ENCODE measurements around the gene RAPGEF4. TPM values are rescaled to one million over a fixed set of nuclear protein-coding genes. Genes with fewer than 3 reads are reported as not detected.

RAPGEF4 gene
- total RNA-seq, 8 experiments from 2014 or later, result 0.51 to 19.3 (median 7.4) TPM

GRCh38 chr2:172842511-172843265 lies 107.0 kb downstream of the RAPGEF4 start:
- 21 to 100% (median 85%) methylated on average over 1 to 4 of the region's 5 CpGs for WGBS, 10 experiments
- Histone ChIP-seq H3K4me1 (replicated peaks in 1 of 2) (no peaks in the 10 kb centered on the region), H3K4me3 (no peak overlapping the region), H3K27ac (no peak overlapping the region)
- in situ Hi-C loops (cut with MboI; ENCODE audit: low pct_unique_long_range_greater_than_20kb in 2 of 9, low sequenced_read_pairs in 9 of 9, unreplicated experiment in 9 of 9), result no loop called here
- ATAC-seq (replicated peaks in 6 of 8), result peak in 2 of 8 experiments; percentile 27 to 29

DNA sequence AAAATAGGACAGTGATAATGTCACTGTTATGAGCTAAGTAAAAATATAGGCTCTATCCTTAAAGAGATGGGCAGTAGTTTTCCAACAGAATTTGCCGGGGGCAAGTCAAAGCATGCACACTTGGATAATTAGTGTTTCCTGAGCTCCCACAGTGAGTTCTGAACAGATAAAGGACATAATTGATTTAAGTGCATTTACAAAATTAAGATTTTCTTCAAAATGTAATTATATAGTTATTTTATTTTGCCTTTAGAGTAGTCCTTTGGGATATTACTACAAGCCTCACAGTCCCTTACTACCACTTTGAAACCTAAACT lies 107.6 kb downstream of the RAPGEF4 start:
- Histone ChIP-seq H3K4me3 (no peak overlapping the region), H3K27ac (no peak overlapping the region), H3K4me1 (replicated peaks in 1 of 2) (no peaks in the 10 kb centered on the region)
- in situ Hi-C loops (cut with MboI; ENCODE audit: low pct_unique_long_range_greater_than_20kb in 2 of 9, low sequenced_read_pairs in 9 of 9, unreplicated experiment in 9 of 9), result no loop called here
- no peak for ATAC-seq (replicated peaks in 6 of 8)
- WGBS, 10 experiments, result 57 to 100% (median 96%) methylated on average over 1 of the region's 1 CpG; no CpG with 5 or more reads in 2 of the 10 experiments

DNA sequence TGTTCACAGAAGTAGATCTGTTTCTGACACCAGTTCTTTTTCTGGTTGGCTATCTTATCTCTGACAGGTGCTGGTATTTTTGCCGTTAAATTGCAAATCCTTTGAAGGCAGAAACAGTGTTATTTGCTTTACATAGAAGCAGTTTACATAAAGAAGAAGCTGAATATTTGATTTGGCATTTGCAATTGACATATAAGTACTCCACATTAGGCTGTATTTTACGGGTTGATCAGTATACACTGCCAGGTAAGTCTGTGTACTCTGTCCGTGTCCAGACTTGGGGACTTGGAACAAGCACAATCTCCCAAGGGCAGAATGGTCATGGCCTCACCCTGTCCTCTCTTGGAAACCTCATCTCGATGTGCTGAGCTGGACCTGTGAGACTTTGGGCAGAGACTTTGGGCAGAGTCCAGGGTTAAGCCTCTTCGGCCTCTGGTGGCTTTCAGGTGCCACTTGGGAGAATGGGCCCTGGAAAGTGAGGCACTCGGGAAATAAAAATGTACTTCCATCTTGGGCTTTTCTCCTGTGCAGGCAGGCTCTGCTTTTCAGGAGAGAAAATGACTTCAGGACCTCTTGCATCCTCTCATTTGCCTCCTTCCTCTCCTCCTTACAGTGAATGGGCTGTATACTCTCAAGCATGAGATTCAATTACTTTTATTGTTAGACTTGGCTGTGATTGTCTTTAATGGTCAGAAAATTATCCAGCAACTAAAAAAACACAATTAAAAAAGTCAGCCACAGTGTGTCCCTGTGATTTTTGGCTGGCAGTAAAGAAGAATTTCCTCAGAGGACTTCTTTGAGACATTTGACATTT lies 108.5 kb downstream of the RAPGEF4 start:
- ATAC-seq (replicated peaks in 6 of 8), result peak in 1 of 8 experiments; percentile 61
- 14 to 96% (median 83%) methylated on average over 2 to 6 of the region's 6 CpGs; no CpG with 5 or more reads in 2 of the 10 experiments for WGBS, 10 experiments
- in situ Hi-C loops (cut with MboI; ENCODE audit: low pct_unique_long_range_greater_than_20kb in 2 of 9, low sequenced_read_pairs in 9 of 9, unreplicated experiment in 9 of 9), result no loop called here
- H3K4me1 ChIP-seq (replicated peaks in 1 of 2), result no peaks in the 10 kb centered on the region
- no peak overlapping the region for H3K27ac ChIP-seq
- H3K4me3 ChIP-seq, result no peak overlapping the region

- no peak overlapping the region for H3K27ac ChIP-seq
- in situ Hi-C loops (cut with MboI; ENCODE audit: low pct_unique_long_range_greater_than_20kb in 2 of 9, low sequenced_read_pairs in 9 of 9, unreplicated experiment in 9 of 9), result no loop called here
- peak in 4 of 8 experiments; percentile 6 to 83 (median 38) for ATAC-seq (replicated peaks in 6 of 8)
- WGBS, 10 experiments, result 14 to 94% (median 93%) methylated on average over 2 of the region's 2 CpGs; no CpG with 5 or more reads in 7 of the 10 experiments
- H3K4me1 ChIP-seq (replicated peaks in 1 of 2), result peaks cover 0 to 4% of the 10 kb centered on the region in 2 donors
- H3K4me3 ChIP-seq, result no peak overlapping the region
Measured at GRCh38 chr2:172845028-172845630, 109.5 kb downstream of the RAPGEF4 start.

DNA sequence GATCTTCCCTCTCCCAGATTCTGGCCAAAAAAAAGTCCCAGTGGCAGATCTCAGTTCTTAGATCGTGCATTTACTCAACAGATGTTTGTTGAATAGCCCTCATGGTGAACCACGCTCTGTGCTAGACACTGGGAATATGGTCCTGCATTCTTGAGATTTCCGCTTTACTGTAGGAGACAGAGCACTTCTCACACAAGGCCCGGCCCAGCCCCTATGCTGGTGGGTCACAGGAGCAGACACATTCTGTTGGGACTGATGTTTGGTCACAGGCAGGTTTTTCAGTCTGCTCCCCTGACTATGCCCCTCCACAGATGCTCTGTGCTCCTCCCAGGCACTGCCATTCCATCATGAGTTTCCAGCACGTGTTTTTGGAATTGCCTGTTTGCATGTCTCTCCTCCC lies 110.9 kb downstream of the RAPGEF4 start:
- Histone ChIP-seq H3K4me3 (no peak overlapping the region), H3K4me1 (replicated peaks in 1 of 2) (peaks cover 0 to 4% of the 10 kb centered on the region in 2 donors), H3K27ac (no peak overlapping the region)
- in situ Hi-C loops (cut with MboI; ENCODE audit: low pct_unique_long_range_greater_than_20kb in 2 of 9, low sequenced_read_pairs in 9 of 9, unreplicated experiment in 9 of 9), result no loop called here
- no peak for ATAC-seq (replicated peaks in 6 of 8)
- WGBS, 10 experiments, result 68 to 100% (median 91%) methylated on average over 1 to 4 of the region's 5 CpGs; no CpG with 5 or more reads in 4 of the 10 experiments

DNA sequence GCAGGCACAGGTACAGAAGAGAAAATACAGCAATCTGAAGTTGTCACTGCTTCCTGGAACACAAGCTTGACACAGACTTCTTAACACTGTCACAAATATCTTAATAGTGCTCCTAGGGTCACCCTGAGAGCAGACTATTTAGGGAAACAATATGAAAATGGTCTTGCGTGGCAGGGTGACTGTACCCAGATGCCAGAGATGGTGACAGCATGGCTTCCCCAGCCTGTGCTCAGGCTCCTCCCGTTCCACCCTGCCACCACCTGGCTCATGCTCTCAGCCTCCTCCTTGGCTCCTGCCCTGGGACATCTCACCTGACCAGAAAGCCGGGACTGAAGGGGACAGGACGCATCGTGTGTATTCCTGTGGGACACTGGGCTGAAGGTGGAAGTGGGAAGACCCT lies 111.5 kb downstream of the RAPGEF4 start:
- Histone ChIP-seq H3K4me3 (no peak overlapping the region), H3K27ac (no peak overlapping the region), H3K4me1 (replicated peaks in 1 of 2) (peaks cover 0 to 4% of the 10 kb centered on the region in 2 donors)
- in situ Hi-C loops (cut with MboI; ENCODE audit: low pct_unique_long_range_greater_than_20kb in 2 of 9, low sequenced_read_pairs in 9 of 9, unreplicated experiment in 9 of 9), result no loop called here
- no peak for ATAC-seq (replicated peaks in 6 of 8)
- WGBS, 10 experiments, result 96 to 100% (median 100%) methylated on average over 1 to 5 of the region's 5 CpGs; no CpG with 5 or more reads in 6 of the 10 experiments

DNA sequence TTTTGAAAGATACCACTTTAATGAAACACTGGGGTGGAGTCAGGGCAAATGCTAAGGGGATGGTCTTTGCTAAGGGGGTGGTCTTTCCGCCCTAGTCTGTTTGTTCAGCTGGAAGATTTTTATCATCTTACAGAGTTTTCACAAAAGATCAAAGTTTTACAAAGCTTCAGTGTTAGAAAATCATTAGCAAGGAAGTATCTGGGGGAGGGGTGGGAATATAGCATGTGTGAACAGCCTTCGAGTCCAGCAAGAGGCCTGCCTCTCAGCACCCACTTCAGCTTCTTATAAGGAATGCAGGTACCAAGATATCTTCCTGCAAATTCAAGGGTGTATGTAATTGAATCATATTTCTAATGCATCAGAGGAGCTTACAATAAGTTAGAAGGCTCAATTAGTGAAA lies 112.9 kb downstream of the RAPGEF4 start:
- H3K4me3 ChIP-seq, result no peak overlapping the region
- peaks cover 0 to 4% of the 10 kb centered on the region in 2 donors for H3K4me1 ChIP-seq (replicated peaks in 1 of 2)
- in situ Hi-C loops (cut with MboI; ENCODE audit: low pct_unique_long_range_greater_than_20kb in 2 of 9, low sequenced_read_pairs in 9 of 9, unreplicated experiment in 9 of 9), result no loop called here
- 21 to 83% (median 47%) methylated on average over 1 to 2 of the region's 2 CpGs; no CpG with 5 or more reads in 3 of the 10 experiments for WGBS, 10 experiments
- H3K27ac ChIP-seq, result no peak overlapping the region
- no peak for ATAC-seq (replicated peaks in 6 of 8)

DNA sequence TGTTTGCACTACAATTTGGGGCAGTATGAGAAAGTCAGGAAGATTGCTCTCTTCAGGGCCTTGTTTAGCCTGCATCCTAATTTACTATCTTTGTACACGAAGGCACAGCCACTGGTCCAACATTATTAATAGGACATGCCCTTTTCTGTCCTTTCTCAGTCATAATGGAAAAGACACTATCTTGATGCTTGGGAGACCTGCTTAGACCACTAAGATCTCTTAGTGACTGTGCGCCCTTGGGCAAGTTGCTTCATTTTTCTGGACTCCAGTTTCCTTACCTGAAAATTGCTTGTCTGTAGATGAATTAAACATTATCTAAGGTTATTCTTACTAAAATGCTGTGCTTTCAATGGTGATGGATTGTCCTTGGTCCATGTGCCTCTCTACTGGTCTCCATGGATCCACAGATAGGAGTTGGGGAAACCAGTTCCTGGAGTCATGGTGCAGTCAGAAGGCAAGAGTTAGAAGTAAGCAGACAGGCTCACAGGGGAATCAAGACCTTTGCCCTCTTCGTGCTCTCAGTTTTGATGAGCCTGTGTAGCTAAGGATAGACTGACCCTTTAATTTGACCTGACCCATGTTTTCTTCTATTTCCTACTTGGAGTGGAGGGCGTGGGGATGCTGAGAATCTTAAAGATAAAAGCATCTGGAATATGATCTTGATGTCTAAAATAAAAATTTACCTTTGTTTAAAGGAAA lies 114.0 kb downstream of the RAPGEF4 start:
- ATAC-seq (replicated peaks in 6 of 8), result no peak
- Histone ChIP-seq H3K4me3 (no peak overlapping the region), H3K4me1 (replicated peaks in 1 of 2) (peaks cover 0 to 4% of the 10 kb centered on the region in 2 donors), H3K27ac (no peak overlapping the region)
- 47 to 100% (median 79%) methylated on average over 1 to 4 of the region's 4 CpGs for WGBS, 10 experiments
- in situ Hi-C loops (cut with MboI; ENCODE audit: low pct_unique_long_range_greater_than_20kb in 2 of 9, low sequenced_read_pairs in 9 of 9, unreplicated experiment in 9 of 9), result no loop called here

- ATAC-seq (replicated peaks in 6 of 8), result no peak
- in situ Hi-C loops (cut with MboI; ENCODE audit: low pct_unique_long_range_greater_than_20kb in 2 of 9, low sequenced_read_pairs in 9 of 9, unreplicated experiment in 9 of 9), result no loop called here
- peaks cover 6 to 16% of the 10 kb centered on the region in 2 donors for H3K4me1 ChIP-seq (replicated peaks in 1 of 2)
Measured at GRCh38 chr2:172855588-172855987, 119.9 kb downstream of the RAPGEF4 start.

DNA sequence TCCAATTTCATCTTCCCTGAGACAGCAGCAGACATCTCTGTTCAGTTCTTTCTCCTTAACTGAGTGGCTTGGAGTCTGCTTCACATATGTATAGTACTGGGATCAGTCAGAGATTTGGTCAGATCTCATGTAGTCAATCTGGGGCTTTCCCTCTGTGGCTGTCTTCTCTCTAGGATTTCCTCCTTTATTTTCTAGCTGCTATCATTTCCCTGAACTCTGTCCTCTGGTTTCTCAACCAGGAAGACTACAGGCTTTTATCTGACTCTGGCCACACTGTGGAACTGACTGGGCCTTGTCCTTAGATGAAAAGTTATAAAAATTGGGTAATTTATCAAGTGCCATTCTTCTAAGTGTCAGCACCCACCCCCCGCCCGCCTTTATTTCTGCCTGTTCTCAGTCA lies 121.0 kb downstream of the RAPGEF4 start:
- Histone ChIP-seq H3K27ac (no peak overlapping the region), H3K4me1 (replicated peaks in 1 of 2) (peaks cover 6 to 26% of the 10 kb centered on the region in 2 donors), H3K4me3 (no peak overlapping the region)
- WGBS, 10 experiments, result 60 to 100% (median 94%) methylated on average over 1 to 2 of the region's 2 CpGs; no CpG with 5 or more reads in 4 of the 10 experiments
- ATAC-seq (replicated peaks in 6 of 8), result no peak
- in situ Hi-C loops (cut with MboI; ENCODE audit: low pct_unique_long_range_greater_than_20kb in 2 of 9, low sequenced_read_pairs in 9 of 9, unreplicated experiment in 9 of 9), result no loop called here

More at GRCh38 chr2:172855588-172855987, 119.9 kb downstream of the RAPGEF4 start:
- Histone ChIP-seq H3K27ac (no peak overlapping the region), H3K4me3 (no peak overlapping the region)

DNA sequence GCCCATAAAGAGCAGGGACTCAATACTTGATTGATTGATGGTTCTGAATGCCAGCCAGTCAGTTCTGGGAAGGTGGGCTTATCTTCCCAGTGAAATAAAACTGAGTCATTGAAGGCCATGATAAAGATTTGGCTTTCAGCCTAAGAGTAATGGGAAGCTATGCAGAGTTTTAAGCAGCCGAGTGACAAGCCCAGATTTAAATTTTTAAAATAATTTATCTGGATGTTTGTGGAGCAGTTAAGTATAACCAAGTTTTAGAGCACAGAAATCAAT lies 122.8 kb downstream of the RAPGEF4 start:
- ATAC-seq (replicated peaks in 6 of 8), result no peak
- Histone ChIP-seq H3K4me3 (no peak overlapping the region), H3K4me1 (replicated peaks in 1 of 2) (peaks cover 6 to 27% of the 10 kb centered on the region in 2 donors), H3K27ac (no peak overlapping the region)
- 40 to 100% (median 100%) methylated on average over 1 of the region's 1 CpG; no CpG with 5 or more reads in 1 of the 10 experiments for WGBS, 10 experiments
- in situ Hi-C loops (cut with MboI; ENCODE audit: low pct_unique_long_range_greater_than_20kb in 2 of 9, low sequenced_read_pairs in 9 of 9, unreplicated experiment in 9 of 9), result no loop called here

- in situ Hi-C loops (cut with MboI; ENCODE audit: low pct_unique_long_range_greater_than_20kb in 2 of 9, low sequenced_read_pairs in 9 of 9, unreplicated experiment in 9 of 9), result loop anchor here in 1 of 9 experiments (10.0 kb wide), 1 partner anchor 75 kb away; no protein-coding TSS in a partner anchor
Measured at GRCh38 chr2:172859581-172860335, 124.1 kb downstream of the RAPGEF4 start.

More at GRCh38 chr2:172859581-172860335, 124.1 kb downstream of the RAPGEF4 start:
- no peak overlapping the region for H3K4me3 ChIP-seq
- H3K4me1 ChIP-seq (replicated peaks in 1 of 2), result peaks cover 6 to 27% of the 10 kb centered on the region in 2 donors
- 25 to 80% (median 58%) methylated on average over 3 to 9 of the region's 9 CpGs for WGBS, 10 experiments
- peak in 6 of 8 experiments; percentile 36 to 77 (median 47) for ATAC-seq (replicated peaks in 6 of 8)
- no peak overlapping the region for H3K27ac ChIP-seq

Data from motor neuron (in vitro differentiated cells).